Neural crest cell (in vitro differentiated cells): ENCODE measurements around the gene SEMA3F. TPM values are rescaled to one million over a fixed set of nuclear protein-coding genes. Genes with fewer than 3 reads are reported as not detected.
A peak's percentile ranks its signal among the peaks of the same experiment; 100 is the strongest.

ENCODE experiments used
- DNase-seq: peaks from one replicate; pipeline ENCODE4 v3.0.0; 2021; ENCODE audit warnings: low read depth, mixed read lengths, low spot score
- H3K27ac Mint-ChIP-seq: one replicate; pipeline ENCODE4 v1.8.0; 2021; ENCODE audit warnings: mild to moderate bottlenecking, mixed read lengths; ENCODE audit not compliant: unreplicated experiment
- H3K27me3 Mint-ChIP-seq: 2 replicates; pipeline ENCODE4 v1.8.0; 2021; ENCODE audit warnings: low read depth, mild to moderate bottlenecking, mixed read lengths
- H3K36me3 Mint-ChIP-seq: 2 replicates; pipeline ENCODE4 v1.8.0; 2021; ENCODE audit warnings: low read depth, mild to moderate bottlenecking, mixed read lengths
- H3K4me1 Mint-ChIP-seq: 2 replicates; pipeline ENCODE4 v1.8.0; 2021; ENCODE audit warnings: mixed read lengths
- H3K4me3 Mint-ChIP-seq: one replicate; pipeline ENCODE4 v1.8.0; 2021; ENCODE audit warnings: mild to moderate bottlenecking, mixed read lengths
- H3K9me3 Mint-ChIP-seq: 2 replicates; pipeline ENCODE4 v1.8.0; 2021; ENCODE audit warnings: mixed read lengths
- long read RNA-seq: library from polyadenylated mRNA; unstranded; transcript quantifications from one replicate; pipeline ENCODE4 v2.0.0, GENCODE V29; 2020
- total RNA-seq: library from RNA; stranded (reverse); gene quantifications from 2 replicates; pipeline ENCODE4 v1.2.1, GENCODE V29; 2021
- TF ChIP-seq, protein P1 (sequence below): fragments of 200-600 bp; sonication (generic); conservative IDR thresholded peaks from 2 replicates; pipeline ENCODE4 v1.5.0; 2021; ENCODE audit warnings: antibody characterized with exemption, mild to moderate bottlenecking

Gene SEMA3F
- total RNA-seq = 4.2 and 5.8 TPM in 2 replicates
- long read RNA-seq = 0 reads

DNA sequence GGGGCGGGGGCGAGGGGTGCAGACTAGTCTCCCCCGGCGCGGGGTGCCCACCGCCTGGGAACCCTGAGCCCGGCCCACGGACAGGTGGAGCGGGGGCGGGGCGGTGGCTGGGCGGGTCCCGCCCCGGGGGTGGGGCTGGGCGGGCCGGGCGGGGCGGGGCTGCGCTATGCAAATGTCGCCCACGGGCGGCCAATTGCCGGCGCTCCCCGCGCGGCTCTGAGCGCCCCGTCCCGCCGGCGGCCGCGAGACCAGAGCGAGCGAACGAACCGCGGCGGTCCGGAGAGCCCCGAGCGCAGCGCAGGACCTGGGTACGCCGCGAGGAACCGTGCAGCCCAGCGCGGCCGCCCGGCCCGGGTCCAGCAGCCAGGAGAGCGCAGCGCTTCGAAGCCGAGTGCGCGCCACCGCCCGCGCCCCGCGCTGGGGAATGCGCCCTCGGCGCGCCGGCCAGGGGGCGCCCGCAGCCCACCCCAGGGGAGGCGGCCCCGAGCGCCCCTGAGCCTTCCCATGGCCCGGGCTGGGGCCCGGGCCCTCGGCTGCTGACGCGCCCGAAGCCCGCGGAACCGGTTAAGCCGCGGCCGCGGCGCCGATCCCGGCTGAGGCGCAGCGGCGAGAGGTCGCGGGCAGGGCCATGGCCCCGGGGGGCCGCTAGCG, at the start of gene SEMA3F:
TSS of gene SEMA3F (plus strand) at position 485 of the 651 bp plus-strand sequence. CDS start 4,299 bp downstream, outside the sequence.
- TF ChIP-seq, protein P1, sequence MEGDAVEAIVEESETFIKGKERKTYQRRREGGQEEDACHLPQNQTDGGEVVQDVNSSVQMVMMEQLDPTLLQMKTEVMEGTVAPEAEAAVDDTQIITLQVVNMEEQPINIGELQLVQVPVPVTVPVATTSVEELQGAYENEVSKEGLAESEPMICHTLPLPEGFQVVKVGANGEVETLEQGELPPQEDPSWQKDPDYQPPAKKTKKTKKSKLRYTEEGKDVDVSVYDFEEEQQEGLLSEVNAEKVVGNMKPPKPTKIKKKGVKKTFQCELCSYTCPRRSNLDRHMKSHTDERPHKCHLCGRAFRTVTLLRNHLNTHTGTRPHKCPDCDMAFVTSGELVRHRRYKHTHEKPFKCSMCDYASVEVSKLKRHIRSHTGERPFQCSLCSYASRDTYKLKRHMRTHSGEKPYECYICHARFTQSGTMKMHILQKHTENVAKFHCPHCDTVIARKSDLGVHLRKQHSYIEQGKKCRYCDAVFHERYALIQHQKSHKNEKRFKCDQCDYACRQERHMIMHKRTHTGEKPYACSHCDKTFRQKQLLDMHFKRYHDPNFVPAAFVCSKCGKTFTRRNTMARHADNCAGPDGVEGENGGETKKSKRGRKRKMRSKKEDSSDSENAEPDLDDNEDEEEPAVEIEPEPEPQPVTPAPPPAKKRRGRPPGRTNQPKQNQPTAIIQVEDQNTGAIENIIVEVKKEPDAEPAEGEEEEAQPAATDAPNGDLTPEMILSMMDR = peak; percentile 29
- peaks cover 38% of the 10 kb centered on the region for H3K4me1 Mint-ChIP-seq
- no peak within 1 kb of the TSS for H3K27ac Mint-ChIP-seq
- no peaks in the 10 kb centered on the region for H3K36me3 Mint-ChIP-seq
- H3K27me3 Mint-ChIP-seq = peaks cover 52% of the 10 kb centered on the region
- peak; percentile 37 for DNase-seq
- peak within 1 kb of the TSS; percentile 88 for H3K4me3 Mint-ChIP-seq
- no peaks in the 10 kb centered on the region for H3K9me3 Mint-ChIP-seq

DNA sequence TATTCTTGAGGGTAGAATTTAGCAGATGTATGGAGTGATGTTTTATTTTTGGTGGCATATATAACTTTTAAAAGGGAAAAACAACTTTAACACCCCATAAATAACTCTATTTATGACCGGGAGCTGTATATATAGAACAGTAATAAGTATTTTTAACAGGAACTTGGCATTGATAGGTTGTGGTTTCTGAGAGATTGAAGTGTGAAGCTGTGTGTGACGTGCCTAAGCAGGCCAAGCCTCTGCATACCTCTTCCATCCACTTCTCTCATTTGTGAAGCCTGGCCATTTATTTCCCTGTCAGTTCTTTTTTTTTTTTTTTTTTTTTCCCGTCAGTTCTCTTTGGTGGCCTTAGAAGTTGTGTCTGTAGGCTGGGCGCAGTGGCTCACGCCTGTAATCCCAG, 43.4 kb upstream of the SEMA3F start:
- Mint-ChIP-seq H3K27me3 (no peaks in the 10 kb centered on the region), H3K36me3 (peaks cover 43% of the 10 kb centered on the region), H3K9me3 (no peaks in the 10 kb centered on the region), H3K27ac (no peak overlapping the region), H3K4me3 (no peak overlapping the region), H3K4me1 (no peaks in the 10 kb centered on the region)
- TF ChIP-seq, protein P1 = no peak
- no peak for DNase-seq

DNA sequence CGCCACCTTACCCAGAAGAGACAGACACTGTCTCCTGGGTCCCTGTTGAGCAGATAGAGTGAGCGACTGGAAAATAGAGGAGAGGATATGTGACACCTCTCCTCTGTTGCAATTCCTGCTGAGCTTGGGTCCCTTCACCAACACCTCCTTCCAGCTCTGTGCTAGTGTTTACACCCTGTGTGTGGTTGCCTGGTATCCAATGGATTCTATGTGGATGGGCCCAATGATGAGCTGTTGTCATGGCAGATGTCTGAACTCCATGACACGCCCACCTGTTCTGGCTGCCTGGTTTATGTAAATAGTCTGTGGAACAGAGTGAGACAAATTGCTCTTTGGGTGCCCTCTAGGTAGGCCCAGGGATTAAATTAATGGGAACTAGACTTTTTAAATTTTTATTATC, 42.7 kb upstream of the SEMA3F start:
- TF ChIP-seq, protein P1 = no peak

DNA sequence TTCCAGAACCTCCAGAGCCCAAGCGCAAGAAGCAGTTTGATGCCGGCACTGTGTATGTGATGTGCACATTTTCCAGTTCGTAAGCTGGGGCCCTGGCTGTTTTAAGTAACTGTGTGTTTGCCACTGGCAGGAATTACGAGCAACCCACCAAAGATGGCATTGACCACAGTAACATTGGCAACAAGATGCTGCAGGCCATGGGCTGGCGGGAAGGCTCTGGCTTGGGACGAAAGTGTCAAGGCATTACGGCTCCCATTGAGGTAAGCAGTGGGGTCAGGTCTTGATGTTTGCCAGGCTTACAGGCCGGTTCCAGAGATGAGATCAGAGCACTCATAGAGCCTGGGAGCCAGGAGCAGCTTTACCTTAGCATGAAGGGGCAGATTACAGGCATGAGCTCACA, 38.0 kb upstream of the SEMA3F start:
- H3K4me1 Mint-ChIP-seq = no peaks in the 10 kb centered on the region
- H3K27ac Mint-ChIP-seq = no peak overlapping the region
- TF ChIP-seq, protein P1 = no peak
- no peaks in the 10 kb centered on the region for H3K9me3 Mint-ChIP-seq
- peaks cover 31% of the 10 kb centered on the region for H3K36me3 Mint-ChIP-seq
- no peak overlapping the region for H3K4me3 Mint-ChIP-seq
- H3K27me3 Mint-ChIP-seq = no peaks in the 10 kb centered on the region
- DNase-seq = no peak

More for the DNA sequence above, 42.7 kb upstream of the SEMA3F start:
- H3K4me1 Mint-ChIP-seq = no peaks in the 10 kb centered on the region
- no peak overlapping the region for H3K27ac Mint-ChIP-seq
- H3K4me3 Mint-ChIP-seq = no peak overlapping the region
- H3K36me3 Mint-ChIP-seq = peaks cover 41% of the 10 kb centered on the region
- no peaks in the 10 kb centered on the region for H3K27me3 Mint-ChIP-seq
- no peak for DNase-seq
- no peaks in the 10 kb centered on the region for H3K9me3 Mint-ChIP-seq

DNA sequence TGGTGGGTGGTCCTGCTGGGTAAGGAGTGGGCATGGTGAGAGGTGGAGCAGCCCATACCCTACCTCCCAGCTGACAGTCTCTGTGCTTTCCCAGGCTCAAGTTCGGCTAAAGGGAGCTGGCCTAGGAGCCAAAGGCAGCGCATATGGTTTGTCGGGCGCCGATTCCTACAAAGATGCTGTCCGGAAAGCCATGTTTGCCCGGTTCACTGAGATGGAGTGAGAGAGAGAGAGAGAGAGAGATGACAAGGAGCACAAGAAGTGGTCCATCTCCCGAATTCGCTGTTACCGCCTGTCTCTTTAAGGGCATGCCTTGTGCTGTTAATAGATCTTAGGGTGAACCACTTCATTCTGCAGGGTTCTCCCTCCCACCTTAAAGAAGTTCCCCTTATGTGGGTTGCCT, 36.9 kb upstream of the SEMA3F start:
- H3K27ac Mint-ChIP-seq = no peak overlapping the region
- H3K4me3 Mint-ChIP-seq = no peak overlapping the region
- H3K9me3 Mint-ChIP-seq = no peaks in the 10 kb centered on the region
- H3K27me3 Mint-ChIP-seq = peaks cover 2% of the 10 kb centered on the region
- no peak for DNase-seq
- peaks cover 31% of the 10 kb centered on the region for H3K36me3 Mint-ChIP-seq
- TF ChIP-seq, protein P1 = no peak
- no peaks in the 10 kb centered on the region for H3K4me1 Mint-ChIP-seq
